Esophagus squamous epithelium (tissue), 5 donors: ENCODE measurements around the gene METTL16. TPM values are rescaled to one million over a fixed set of nuclear protein-coding genes. Genes with fewer than 3 reads are reported as not detected.

ENCODE experiments used
- DNase-seq: peaks from one replicate; lab custom pipeline; 2025; lab: John Stamatoyannopoulos, UW
- H3K27ac ChIP-seq, 4 donors: fragments of 200-600 bp; sonication (generic); one replicate each; pipeline ENCODE4 v1.5.1; 2016 to 2019; ENCODE audit warnings: mild to moderate bottlenecking in 1 of 4
- H3K27me3 ChIP-seq, 4 donors: fragments of 200-600 bp; sonication (generic); 1 replicate in 3 of 4; 2 replicates in 1 of 4; pipeline versions ENCODE4 v1.5.1 to v1.6.0; 2017 to 2021; ENCODE audit warnings: antibody characterized with exemption in 1 of 4
- H3K36me3 ChIP-seq, 3 donors: fragments of 200-600 bp; sonication (generic); one replicate each; pipeline ENCODE4 v1.5.1; 2016 to 2019
- H3K4me1 ChIP-seq, 3 donors: fragments of 200-600 bp; sonication (generic); one replicate each; pipeline ENCODE4 v1.5.1; 2017 to 2019
- H3K4me3 ChIP-seq, 4 donors: fragments of 200-600 bp; sonication (generic); 1 replicate in 3 of 4; 2 replicates in 1 of 4; pipeline ENCODE4 v1.5.1; 2016 to 2019; ENCODE audit warnings: mild to moderate bottlenecking in 2 of 4, moderate library complexity in 1 of 4
- H3K9me3 ChIP-seq, 3 donors: fragments of 200-600 bp; sonication (generic); one replicate each; pipeline ENCODE4 v1.5.1; 2016 to 2019
- CTCF ChIP-seq, 6 experiments: fragments of 450-650 bp in 4 of 6; fragments of 200-600 bp in 2 of 6; sonication (generic) in 2 of 6; IDR thresholded peaks; one replicate each; pipeline ENCODE4 v1.5.1; 2016 to 2019; ENCODE audit warnings: antibody characterized with exemption in 6 of 6, mild to moderate bottlenecking in 4 of 6, moderate library complexity in 4 of 6
- POLR2A ChIP-seq, 4 donors: fragments of 450-650 bp; IDR thresholded peaks; one replicate each; pipeline ENCODE4 v1.6.1; 2017; ENCODE audit warnings: antibody characterized with exemption in 4 of 4, mild to moderate bottlenecking in 4 of 4, moderate library complexity in 3 of 4
- WGBS, 2 donors: methylation state at CpG; one replicate each; pipeline ENCODE4 v1.1.5; 2018; 5-methylcytosine and 5-hydroxymethylcytosine counted together
- intact Hi-C: fragments of 100-400 bp; cut with DNase I; formaldehyde crosslinking; loops from one replicate; pipeline ENCODE4 v1.15.0; 2022
- total RNA-seq, 4 donors: library from RNA; depleted of rRNA; stranded (reverse); fragments of >200 nt; gene quantifications; one replicate each; pipeline ENCODE4 v1.1.0, GENCODE V29; 2016
- donor health status: DM: yes; HTN: yes; CAD: no.

METTL16 gene
- total RNA-seq, 4 donors from 2014 or later = 12.5 to 31.5 (median 25.3) TPM

GRCh38 chr17:2412561-2413021 lies 99.1 kb downstream of the METTL16 start:
- H3K9me3 ChIP-seq = no peaks in the 10 kb centered on the region
- H3K36me3 ChIP-seq = peaks cover 0 to 20% (median 0%) of the 10 kb centered on the region in 3 donors
- peak overlapping the region; percentile 60 to 84 (median 76) for H3K27ac ChIP-seq
- H3K4me1 ChIP-seq = peaks cover 9 to 30% (median 13%) of the 10 kb centered on the region in 3 donors
- 48 to 57% methylated on average over 2 of the region's 2 CpGs for WGBS, 2 donors
- DNase-seq = no peak
- H3K27me3 ChIP-seq = no peaks in the 10 kb centered on the region
- H3K4me3 ChIP-seq = no peak overlapping the region
- intact Hi-C loops = no loop called here
- no peak for TF ChIP-seq POLR2A (IDR thresholded peaks at IDR 0.05)

GRCh38 chr17:2410951-2411350 lies 100.7 kb downstream of the METTL16 start:
- Histone ChIP-seq H3K4me1 (peaks cover 20 to 38% (median 25%) of the 10 kb centered on the region in 3 donors), H3K9me3 (no peaks in the 10 kb centered on the region), H3K36me3 (peaks cover 0 to 16% (median 0%) of the 10 kb centered on the region in 3 donors), H3K4me3 (no peak overlapping the region), H3K27ac (no peak overlapping the region), H3K27me3 (no peaks in the 10 kb centered on the region)
- intact Hi-C loops = no loop called here
- 87 to 92% methylated on average over 7 of the region's 7 CpGs for WGBS, 2 donors
- TF ChIP-seq CTCF (IDR thresholded peaks at IDR 0.05) = no peak
- DNase-seq = no peak

- Histone ChIP-seq H3K27me3 (no peaks in the 10 kb centered on the region), H3K9me3 (no peaks in the 10 kb centered on the region), H3K36me3 (no peaks in the 10 kb centered on the region), H3K27ac (peak overlapping the region; percentile 91 to 100 (median 100)), H3K4me1 (peaks cover 27 to 60% (median 53%) of the 10 kb centered on the region in 3 donors), H3K4me3 (peak overlapping the region in 2 of 4 donors; percentile 7 to 22)
- intact Hi-C loops = no loop called here
- TF ChIP-seq CTCF (IDR thresholded peaks at IDR 0.05) (no peak), POLR2A (IDR thresholded peaks at IDR 0.05) (no peak)
- DNase-seq = no peak
- WGBS, 2 donors = 26 to 32% methylated on average over 13 to 15 of the region's 15 CpGs
These were observed 104.5 kb downstream of the METTL16 start for GRCh38 chr17:2406903-2407790.

GRCh38 chr17:2406271-2406902 lies 105.3 kb downstream of the METTL16 start:
- H3K9me3 ChIP-seq = no peaks in the 10 kb centered on the region
- TF ChIP-seq POLR2A (IDR thresholded peaks at IDR 0.05) (peak in 1 of 4 donors; percentile 42), CTCF (IDR thresholded peaks at IDR 0.05) (no peak)
- intact Hi-C loops = no loop called here
- no peaks in the 10 kb centered on the region for H3K36me3 ChIP-seq
- peak overlapping the region in 1 of 4 donors; percentile 15 for H3K4me3 ChIP-seq
- H3K27ac ChIP-seq = peak overlapping the region; percentile 91 to 100 (median 100)
- 10 to 25% methylated on average over 1 to 3 of the region's 8 CpGs for WGBS, 2 donors
- DNase-seq = no peak
- H3K27me3 ChIP-seq = no peaks in the 10 kb centered on the region
- peaks cover 27 to 60% (median 53%) of the 10 kb centered on the region in 3 donors for H3K4me1 ChIP-seq

GRCh38 chr17:2405247-2405926 lies 106.3 kb downstream of the METTL16 start:
- H3K4me1 ChIP-seq = peaks cover 27 to 60% (median 53%) of the 10 kb centered on the region in 3 donors
- no peak overlapping the region for H3K4me3 ChIP-seq
- intact Hi-C loops = no loop called here
- no peaks in the 10 kb centered on the region for H3K9me3 ChIP-seq
- H3K36me3 ChIP-seq = no peaks in the 10 kb centered on the region
- peak overlapping the region; percentile 91 to 100 (median 100) for H3K27ac ChIP-seq
- no peaks in the 10 kb centered on the region for H3K27me3 ChIP-seq
- WGBS, 2 donors = 52 to 63% methylated on average over 14 of the region's 14 CpGs
- TF ChIP-seq CTCF (IDR thresholded peaks at IDR 0.05) = no peak
- no peak for TF ChIP-seq POLR2A (IDR thresholded peaks at IDR 0.05)
- DNase-seq = no peak
